Lower lobe of right lung (tissue), 2 donors: ENCODE measurements around the gene ALDH1L1. TPM values are rescaled to one million over a fixed set of nuclear protein-coding genes. Genes with fewer than 3 reads are reported as not detected.

Experiments
- ATAC-seq, 2 donors: fragments of 200-7000 bp; cut with Tn5 transposase; one replicate each; pipeline ENCODE4 v1.9.1; 2020 to 2022; ENCODE audit warnings: mild to moderate bottlenecking in 2 of 2, moderate library complexity in 2 of 2
- DNase-seq: peaks from one replicate; pipeline ENCODE4 v3.0.0-alpha.2; 2020
- H3K27ac ChIP-seq: fragments of 200-600 bp; one replicate; pipeline ENCODE4 v1.8.0; 2022
- H3K27me3 ChIP-seq: fragments of 200-600 bp; one replicate; pipeline ENCODE4 v1.8.0; 2022; ENCODE audit warnings: low read depth
- H3K36me3 ChIP-seq: fragments of 200-600 bp; one replicate; pipeline ENCODE4 v1.8.0; 2022; ENCODE audit warnings: mild to moderate bottlenecking
- H3K4me1 ChIP-seq: fragments of 200-600 bp; one replicate; pipeline ENCODE4 v1.8.0; 2022
- H3K4me3 ChIP-seq: fragments of 200-600 bp; one replicate; pipeline ENCODE4 v1.8.0; 2022; ENCODE audit warnings: mild to moderate bottlenecking
- H3K9me3 ChIP-seq: fragments of 200-600 bp; one replicate; pipeline ENCODE4 v1.8.0; 2022
- CTCF ChIP-seq: fragments of 200-600 bp; IDR thresholded peaks from one replicate; pipeline ENCODE4 v1.8.0; 2022; ENCODE audit warnings: antibody characterized with exemption, mild to moderate bottlenecking
- intact Hi-C: fragments of 100-400 bp; cut with DNase I; formaldehyde crosslinking; loops from one replicate; pipeline ENCODE4 v1.11.0; 2022
- total RNA-seq: library from RNA; stranded (reverse); fragmentation: NEBNext Ultra II Directional; extraction: Animal tissue kit (Norgen Biotek cat#: 25700); gene quantifications from one replicate; pipeline ENCODE4 v1.2.1, GENCODE V29; 2021
- donor health status: DM: no; HTN: yes; CAD: no; lungs with severe emphysema.

ALDH1L1 gene
- total RNA-seq, 1 donor from 2014 or later = 2.8 TPM

- Histone ChIP-seq H3K27me3 (no peaks in the 10 kb centered on the region), H3K36me3 (no peaks in the 10 kb centered on the region), H3K4me3 (no peak overlapping the region), H3K4me1 (no peaks in the 10 kb centered on the region), H3K9me3 (no peaks in the 10 kb centered on the region), H3K27ac (no peak overlapping the region)
- TF ChIP-seq CTCF = no peak
- intact Hi-C loops = no loop called here
- no peak for ATAC-seq
- no peak for DNase-seq
These were observed 69.2 kb downstream of the ALDH1L1 start for GRCh38 chr3:126111126-126111551.

- DNase-seq = no peak
- intact Hi-C loops = no loop called here
- H3K36me3 ChIP-seq = no peaks in the 10 kb centered on the region
- no peaks in the 10 kb centered on the region for H3K27me3 ChIP-seq
- no peaks in the 10 kb centered on the region for H3K9me3 ChIP-seq
- no peak for TF ChIP-seq CTCF
- no peak overlapping the region for H3K27ac ChIP-seq
- H3K4me3 ChIP-seq = no peak overlapping the region
- H3K4me1 ChIP-seq = no peaks in the 10 kb centered on the region
- ATAC-seq = no peak
These were observed 69.8 kb downstream of the ALDH1L1 start for GRCh38 chr3:126110431-126111125.

GRCh38 chr3:126109880-126110235 is 70.5 kb downstream of the ALDH1L1 start:
- intact Hi-C loops = no loop called here
- no peak for TF ChIP-seq CTCF
- no peak for DNase-seq
- H3K4me3 ChIP-seq = no peak overlapping the region
- ATAC-seq = no peak
- H3K27me3 ChIP-seq = no peaks in the 10 kb centered on the region
- no peaks in the 10 kb centered on the region for H3K9me3 ChIP-seq
- no peaks in the 10 kb centered on the region for H3K4me1 ChIP-seq
- H3K36me3 ChIP-seq = no peaks in the 10 kb centered on the region
- no peak overlapping the region for H3K27ac ChIP-seq

GRCh38 chr3:126109146-126109879 is 71.1 kb downstream of the ALDH1L1 start:
- Histone ChIP-seq H3K9me3 (no peaks in the 10 kb centered on the region), H3K27me3 (no peaks in the 10 kb centered on the region), H3K27ac (no peak overlapping the region), H3K4me1 (no peaks in the 10 kb centered on the region), H3K4me3 (no peak overlapping the region), H3K36me3 (no peaks in the 10 kb centered on the region)
- no peak for TF ChIP-seq CTCF
- no peak for DNase-seq
- no peak for ATAC-seq
- intact Hi-C loops = no loop called here

GRCh38 chr3:126108676-126109050 is 71.7 kb downstream of the ALDH1L1 start:
- ATAC-seq = no peak
- Histone ChIP-seq H3K4me3 (no peak overlapping the region), H3K27me3 (no peaks in the 10 kb centered on the region), H3K27ac (no peak overlapping the region), H3K4me1 (no peaks in the 10 kb centered on the region), H3K36me3 (no peaks in the 10 kb centered on the region), H3K9me3 (no peaks in the 10 kb centered on the region)
- intact Hi-C loops = no loop called here
- no peak for TF ChIP-seq CTCF
- no peak for DNase-seq
